ENCODE results near the gene FZR1.

DNA sequence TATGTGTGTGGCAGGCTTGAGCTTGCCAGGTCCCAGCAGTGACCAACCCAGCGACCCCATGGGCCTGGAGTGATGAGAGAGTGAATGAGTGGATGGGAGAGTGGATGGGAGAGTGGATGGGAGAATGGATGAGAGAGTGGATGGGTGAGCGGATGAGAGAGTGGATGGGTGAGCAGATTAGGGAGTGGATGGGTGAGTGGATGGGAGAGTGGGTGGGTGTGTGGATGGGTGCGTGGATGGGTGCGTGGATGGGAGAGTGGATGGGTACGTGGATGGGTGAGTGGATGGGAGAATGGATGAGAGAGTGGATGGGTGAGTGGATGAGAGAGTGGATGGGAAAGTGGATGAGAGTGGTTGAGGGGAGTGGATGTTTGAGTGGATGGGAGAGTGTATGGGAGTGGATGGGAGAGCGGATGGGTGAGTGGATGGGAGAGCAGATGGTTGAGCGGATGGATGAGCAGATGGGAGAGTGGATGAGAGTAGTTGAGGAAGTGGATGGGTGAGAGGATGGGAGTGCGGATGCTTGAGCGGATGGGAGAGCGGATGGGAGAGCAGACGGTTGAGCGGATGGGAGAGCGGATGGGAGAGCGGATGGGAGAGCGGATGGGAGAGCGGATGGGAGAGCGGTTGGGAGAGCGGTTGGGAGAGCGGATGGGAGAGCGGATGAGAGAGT lies 22.6 kb downstream of the FZR1 start:
- TF ChIP-seq, protein P1, sequence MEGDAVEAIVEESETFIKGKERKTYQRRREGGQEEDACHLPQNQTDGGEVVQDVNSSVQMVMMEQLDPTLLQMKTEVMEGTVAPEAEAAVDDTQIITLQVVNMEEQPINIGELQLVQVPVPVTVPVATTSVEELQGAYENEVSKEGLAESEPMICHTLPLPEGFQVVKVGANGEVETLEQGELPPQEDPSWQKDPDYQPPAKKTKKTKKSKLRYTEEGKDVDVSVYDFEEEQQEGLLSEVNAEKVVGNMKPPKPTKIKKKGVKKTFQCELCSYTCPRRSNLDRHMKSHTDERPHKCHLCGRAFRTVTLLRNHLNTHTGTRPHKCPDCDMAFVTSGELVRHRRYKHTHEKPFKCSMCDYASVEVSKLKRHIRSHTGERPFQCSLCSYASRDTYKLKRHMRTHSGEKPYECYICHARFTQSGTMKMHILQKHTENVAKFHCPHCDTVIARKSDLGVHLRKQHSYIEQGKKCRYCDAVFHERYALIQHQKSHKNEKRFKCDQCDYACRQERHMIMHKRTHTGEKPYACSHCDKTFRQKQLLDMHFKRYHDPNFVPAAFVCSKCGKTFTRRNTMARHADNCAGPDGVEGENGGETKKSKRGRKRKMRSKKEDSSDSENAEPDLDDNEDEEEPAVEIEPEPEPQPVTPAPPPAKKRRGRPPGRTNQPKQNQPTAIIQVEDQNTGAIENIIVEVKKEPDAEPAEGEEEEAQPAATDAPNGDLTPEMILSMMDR (IDR thresholded peaks at IDR 0.05), result no peak
- TF ChIP-seq POLR2A (IDR thresholded peaks at IDR 0.05), result no peak

Measured in prostate gland (tissue), 2 donors.